Muscle of arm (tissue), 14 donors: ENCODE data around the gene ENPEP. TPM values are rescaled to one million over a fixed set of nuclear protein-coding genes. Genes with fewer than 3 reads are reported as not detected.
"Not testable (repeated sequence)": the region's sequence is repeated elsewhere in the genome, so short reads cannot be mapped to it uniquely, and the experiment has no call there.

ENCODE experiments used
- DNase-seq: peaks from one replicate; pipeline ENCODE4 v3.0.0-alpha.2; 2013
- long read RNA-seq, 11 donors: transcript quantifications; one replicate each; lab custom pipeline, GENCODE V29; 2026
- polyA plus RNA-seq, 12 donors: library from polyadenylated mRNA; unstranded; fragments of 120-200 nt; gene quantifications; one replicate each; pipeline ENCODE4 v1.2.1, GENCODE V29; 2013; ENCODE audit not compliant: insufficient read length in 12 of 12

Gene ENPEP, protein sequence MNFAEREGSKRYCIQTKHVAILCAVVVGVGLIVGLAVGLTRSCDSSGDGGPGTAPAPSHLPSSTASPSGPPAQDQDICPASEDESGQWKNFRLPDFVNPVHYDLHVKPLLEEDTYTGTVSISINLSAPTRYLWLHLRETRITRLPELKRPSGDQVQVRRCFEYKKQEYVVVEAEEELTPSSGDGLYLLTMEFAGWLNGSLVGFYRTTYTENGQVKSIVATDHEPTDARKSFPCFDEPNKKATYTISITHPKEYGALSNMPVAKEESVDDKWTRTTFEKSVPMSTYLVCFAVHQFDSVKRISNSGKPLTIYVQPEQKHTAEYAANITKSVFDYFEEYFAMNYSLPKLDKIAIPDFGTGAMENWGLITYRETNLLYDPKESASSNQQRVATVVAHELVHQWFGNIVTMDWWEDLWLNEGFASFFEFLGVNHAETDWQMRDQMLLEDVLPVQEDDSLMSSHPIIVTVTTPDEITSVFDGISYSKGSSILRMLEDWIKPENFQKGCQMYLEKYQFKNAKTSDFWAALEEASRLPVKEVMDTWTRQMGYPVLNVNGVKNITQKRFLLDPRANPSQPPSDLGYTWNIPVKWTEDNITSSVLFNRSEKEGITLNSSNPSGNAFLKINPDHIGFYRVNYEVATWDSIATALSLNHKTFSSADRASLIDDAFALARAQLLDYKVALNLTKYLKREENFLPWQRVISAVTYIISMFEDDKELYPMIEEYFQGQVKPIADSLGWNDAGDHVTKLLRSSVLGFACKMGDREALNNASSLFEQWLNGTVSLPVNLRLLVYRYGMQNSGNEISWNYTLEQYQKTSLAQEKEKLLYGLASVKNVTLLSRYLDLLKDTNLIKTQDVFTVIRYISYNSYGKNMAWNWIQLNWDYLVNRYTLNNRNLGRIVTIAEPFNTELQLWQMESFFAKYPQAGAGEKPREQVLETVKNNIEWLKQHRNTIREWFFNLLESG
- polyA plus RNA-seq, result 10 to 100 TPM in 11 of 12 donors, not detected in 1; 14.5 to 33.9 (median 22.8) TPM
- long read RNA-seq, donor 1, full-length matches to known transcripts, result 2 of 8 reads
- long read RNA-seq, donor 1, partial matches to known transcripts, result 6 of 8 reads
- long read RNA-seq, donor 1, other reads (novel, unspliced or antisense), result 0 of 8 reads
- long read RNA-seq, donor 2, full-length matches to known transcripts, result 3 of 3 reads
- long read RNA-seq, donor 2, partial matches to known transcripts, result 0 of 3 reads
- long read RNA-seq, donor 2, other reads (novel, unspliced or antisense), result 0 of 3 reads
- long read RNA-seq, donor 3, full-length matches to known transcripts, result 3 of 3 reads
- long read RNA-seq, donor 3, partial matches to known transcripts, result 0 of 3 reads
- long read RNA-seq, donor 3, other reads (novel, unspliced or antisense), result 0 of 3 reads
- long read RNA-seq, donor 4, full-length matches to known transcripts, result 1 of 1 reads
- long read RNA-seq, donor 4, partial matches to known transcripts, result 0 of 1 reads
- long read RNA-seq, donor 4, other reads (novel, unspliced or antisense), result 0 of 1 reads
- long read RNA-seq, donor 5, full-length matches to known transcripts, result 2 of 2 reads
- long read RNA-seq, donor 5, partial matches to known transcripts, result 0 of 2 reads
- long read RNA-seq, donor 5, other reads (novel, unspliced or antisense), result 0 of 2 reads
- long read RNA-seq, donor 6, full-length matches to known transcripts, result 1 of 6 reads
- long read RNA-seq, donor 6, partial matches to known transcripts, result 5 of 6 reads
- long read RNA-seq, donor 6, other reads (novel, unspliced or antisense), result 0 of 6 reads
- long read RNA-seq, donor 7, full-length matches to known transcripts, result 1 of 1 reads
- long read RNA-seq, donor 7, partial matches to known transcripts, result 0 of 1 reads
- long read RNA-seq, donor 7, other reads (novel, unspliced or antisense), result 0 of 1 reads
- long read RNA-seq, donor 8, full-length matches to known transcripts, result 5 of 5 reads
- long read RNA-seq, donor 8, partial matches to known transcripts, result 0 of 5 reads
- long read RNA-seq, donor 8, other reads (novel, unspliced or antisense), result 0 of 5 reads
- long read RNA-seq, donor 9, full-length matches to known transcripts, result 3 of 3 reads
- long read RNA-seq, donor 9, partial matches to known transcripts, result 0 of 3 reads
- long read RNA-seq, donor 9, other reads (novel, unspliced or antisense), result 0 of 3 reads
- long read RNA-seq, donor 10, full-length matches to known transcripts, result 2 of 2 reads
- long read RNA-seq, donor 10, partial matches to known transcripts, result 0 of 2 reads
- long read RNA-seq, donor 10, other reads (novel, unspliced or antisense), result 0 of 2 reads
- long read RNA-seq, donor 11, full-length matches to known transcripts, result 4 of 4 reads
- long read RNA-seq, donor 11, partial matches to known transcripts, result 0 of 4 reads
- long read RNA-seq, donor 11, other reads (novel, unspliced or antisense), result 0 of 4 reads

GRCh38 chr4:110475881-110476818, at the start of gene ENPEP:
Gene ENPEP (plus strand): TSS chr4:110476155. CDS start chr4:110476415, 260 bp downstream.
- peak; percentile 77 for DNase-seq

DNA sequence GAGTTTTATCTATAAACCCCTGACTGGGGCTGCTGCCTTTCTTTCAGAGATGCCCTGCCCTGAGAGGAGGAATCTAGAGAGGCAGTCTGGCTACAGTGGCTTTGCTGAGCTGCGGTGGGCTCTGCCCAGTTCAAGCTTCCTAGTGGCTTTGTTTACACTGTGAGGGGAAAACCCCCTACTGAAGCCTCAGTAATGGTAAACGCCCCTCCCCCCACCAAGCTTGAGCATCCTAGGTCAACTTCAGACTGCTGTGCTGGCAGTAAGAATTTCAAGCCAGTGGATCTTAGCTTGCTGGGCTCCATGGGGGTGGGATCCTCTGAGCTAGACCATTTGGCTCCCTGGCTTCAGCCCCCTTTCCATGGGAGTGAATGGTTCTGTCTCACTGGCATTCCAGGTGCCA, 44.1 kb upstream of the ENPEP start:
- not testable (repeated sequence) for DNase-seq

DNA sequence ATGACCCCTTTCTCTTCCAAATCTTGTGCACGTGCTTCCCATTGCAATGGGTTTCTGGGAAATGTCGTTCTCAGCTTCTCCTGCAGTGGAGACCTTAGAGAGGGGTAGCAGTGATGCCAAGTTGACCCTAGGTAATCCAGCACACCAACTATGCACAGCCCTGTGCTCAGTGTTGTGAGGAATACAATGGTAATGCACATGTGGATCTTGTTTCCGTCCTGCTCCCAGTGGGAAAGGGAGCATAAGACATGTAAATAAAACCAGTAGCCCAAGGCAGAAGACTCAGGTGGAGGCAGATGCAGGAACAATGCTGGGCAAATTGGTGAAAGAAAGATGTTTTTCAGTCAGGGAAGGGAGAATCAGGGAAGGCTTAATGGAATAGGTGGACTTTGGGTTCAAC, 38.7 kb upstream of the ENPEP start:
- DNase-seq, result not testable (repeated sequence)

- DNase-seq, result not testable (repeated sequence)
These were observed 36.7 kb upstream of the ENPEP start for GRCh38 chr4:110439209-110439608.

DNA sequence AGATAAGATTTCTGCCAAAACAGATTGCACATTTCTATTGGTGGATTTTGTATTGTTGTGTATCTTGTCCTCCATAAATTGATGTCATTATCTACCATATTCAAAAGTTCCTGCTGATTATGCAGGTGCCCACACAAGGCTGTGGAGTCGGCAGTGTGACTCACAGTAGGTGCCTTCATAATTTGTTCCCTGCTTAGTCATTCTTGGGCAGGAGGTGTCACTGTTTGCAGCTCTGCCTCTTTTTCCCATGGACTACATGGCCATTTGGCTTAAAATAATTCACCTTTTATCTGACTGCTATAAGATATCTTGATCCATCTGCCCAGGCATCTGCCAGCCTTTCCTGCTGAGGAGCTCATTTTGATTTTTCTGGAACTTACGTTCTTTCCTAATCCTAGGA, 33.6 kb upstream of the ENPEP start:
- DNase-seq, result no peak

- no peak for DNase-seq
These were observed 33.2 kb upstream of the ENPEP start for GRCh38 chr4:110442788-110443187.

DNA sequence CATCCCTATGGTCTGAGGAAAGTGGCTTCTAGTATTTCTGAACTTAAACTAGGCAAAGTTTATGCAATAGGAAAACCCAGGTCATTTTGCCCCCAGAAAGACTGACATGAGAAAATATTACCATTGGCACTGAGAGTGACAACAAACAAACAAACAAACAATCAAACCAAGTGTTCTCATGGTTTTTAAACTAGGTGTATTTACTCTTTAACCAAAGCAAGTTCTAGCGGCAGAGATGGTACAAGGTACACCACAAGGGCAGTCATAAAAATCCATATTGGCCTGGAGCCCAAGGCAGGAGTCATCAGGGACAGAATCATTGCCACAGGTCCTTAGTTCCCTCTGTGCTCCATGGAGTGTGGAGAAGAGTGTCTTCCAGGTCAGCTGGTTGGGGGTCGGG, 26.0 kb upstream of the ENPEP start:
- no peak for DNase-seq

- DNase-seq, result no peak
These were observed 23.4 kb upstream of the ENPEP start for GRCh38 chr4:110452546-110452945.

DNA sequence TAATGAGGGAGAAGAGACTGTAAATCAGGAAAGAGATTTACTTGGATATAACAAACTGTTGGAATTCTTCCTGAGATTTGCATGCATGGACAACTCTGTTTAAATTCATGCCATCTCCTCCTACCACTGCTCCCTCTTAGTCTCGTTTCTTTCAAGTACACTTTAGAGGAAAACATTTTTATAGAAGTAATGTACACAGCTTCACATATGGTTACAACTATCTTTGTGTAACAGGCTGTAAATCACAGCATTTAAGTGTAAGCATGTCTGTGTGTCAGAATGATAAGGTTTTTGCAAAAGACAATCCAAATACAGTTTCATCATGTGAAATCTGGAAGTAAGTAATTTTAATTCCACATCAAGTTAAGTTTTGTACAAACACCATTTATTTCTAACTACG, 21.5 kb upstream of the ENPEP start:
- no peak for DNase-seq

DNA sequence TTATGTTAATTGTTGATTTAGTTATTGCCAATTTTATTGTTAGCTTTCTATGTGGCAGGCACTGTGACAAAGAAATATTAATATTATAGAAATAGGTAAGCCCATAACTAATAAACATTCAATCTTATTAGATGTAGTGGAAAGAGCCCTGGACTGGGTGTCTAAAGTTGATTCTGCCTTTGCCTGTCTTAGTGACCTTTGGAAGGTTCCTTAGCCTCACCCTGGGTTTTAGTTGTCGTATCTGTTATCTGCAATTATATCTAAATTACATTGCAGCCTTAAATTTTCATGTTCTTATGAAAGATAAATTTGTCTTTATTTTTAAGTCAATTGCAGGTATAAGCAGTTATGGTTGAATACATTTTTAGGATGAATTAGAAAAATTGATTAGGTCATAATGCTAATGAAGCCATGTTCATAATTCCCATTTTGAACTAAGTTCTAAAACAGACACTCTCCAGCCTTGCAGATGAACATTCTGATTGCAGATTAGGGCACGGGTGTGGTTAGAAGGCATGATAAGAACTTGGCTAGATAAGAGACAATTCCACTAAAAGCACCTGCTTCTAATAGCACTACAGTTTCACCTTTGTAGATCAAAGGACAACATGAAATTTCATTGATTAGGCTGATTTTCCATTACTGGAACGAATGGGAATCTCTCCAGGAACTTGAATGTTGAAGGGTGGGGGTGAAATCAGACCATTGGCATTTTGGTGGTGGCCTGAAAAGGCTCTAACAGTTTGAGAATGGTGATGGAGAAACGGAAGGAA, 17.3 kb upstream of the ENPEP start:
- no peak for DNase-seq

DNA sequence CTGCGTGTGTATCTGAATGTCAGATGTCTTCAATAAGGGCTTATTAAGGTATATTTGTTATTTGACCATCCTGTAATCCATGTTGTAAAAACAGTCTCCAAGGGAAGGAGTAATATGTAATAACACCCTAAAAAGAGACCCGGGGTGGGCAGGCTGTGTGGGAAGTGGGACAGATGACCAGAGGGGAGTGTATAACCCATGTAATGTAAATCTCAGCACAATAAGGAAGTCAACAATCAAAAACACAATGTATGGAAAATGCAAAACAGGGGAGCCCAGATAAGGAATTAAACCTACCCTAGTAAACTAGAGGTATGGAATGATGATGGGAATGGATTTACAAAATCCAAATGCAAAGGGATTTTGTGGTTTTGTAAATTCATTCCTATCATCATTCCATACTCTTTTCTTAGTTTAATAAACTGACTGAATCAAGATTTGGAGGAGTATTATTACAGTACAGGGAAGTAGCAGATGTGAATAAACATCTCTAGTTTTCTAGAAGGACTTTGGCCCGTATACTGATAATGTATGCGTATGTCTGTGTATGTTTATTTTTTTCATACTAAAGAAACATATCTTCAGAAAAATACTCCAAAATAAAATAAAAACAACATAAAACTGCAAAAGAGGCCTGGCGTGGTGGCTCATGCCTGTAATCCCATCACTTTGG, 15.7 kb upstream of the ENPEP start:
- DNase-seq, result no peak

GRCh38 chr4:110467400-110467799, 8.6 kb upstream of the ENPEP start:
- no peak for DNase-seq

- DNase-seq, result no peak
These were observed 3.2 kb upstream of the ENPEP start for GRCh38 chr4:110472583-110473329.

DNA sequence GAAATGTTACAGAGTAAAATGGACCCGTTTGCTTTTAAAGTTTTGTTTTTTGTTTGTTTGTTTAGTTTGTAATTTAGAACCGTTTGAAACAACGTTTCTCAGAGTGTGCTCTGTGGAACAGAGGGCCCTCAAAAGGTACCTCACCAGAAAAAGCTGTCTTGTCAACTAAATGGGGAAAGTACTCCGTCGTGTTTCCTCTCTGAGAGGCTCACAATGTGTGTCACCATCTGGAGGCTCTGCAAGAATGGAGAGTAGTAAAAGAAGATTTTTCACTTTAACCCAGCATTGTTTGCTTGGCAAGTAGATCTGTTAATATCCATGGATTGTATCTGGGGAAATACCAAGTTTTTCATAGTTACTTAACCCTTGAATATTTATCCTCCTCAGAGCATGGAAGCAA, 1.5 kb upstream of the ENPEP start:
- no peak for DNase-seq

- not testable (repeated sequence) for DNase-seq
These were observed 875 bp upstream of the ENPEP start for GRCh38 chr4:110475080-110475479.

DNA sequence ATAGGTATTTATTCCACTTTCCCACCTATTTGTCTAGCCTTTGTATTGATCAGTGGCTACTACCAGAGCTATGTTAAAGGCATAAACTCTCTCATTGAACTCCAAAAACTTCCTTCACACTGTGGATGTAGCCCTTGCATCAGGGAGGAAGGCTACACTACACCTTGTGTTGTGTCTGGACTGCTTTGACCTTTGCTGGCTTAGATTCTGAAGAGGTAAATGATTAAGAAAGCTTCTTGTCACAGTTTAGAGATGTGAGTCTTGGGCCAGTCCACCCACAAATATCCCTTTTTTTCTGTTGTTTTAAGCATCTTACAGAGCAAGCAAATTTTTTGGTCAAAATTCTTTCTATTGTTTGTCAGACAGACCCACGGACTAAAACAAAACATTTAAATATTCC, 1.9 kb downstream of the ENPEP start:
- no peak for DNase-seq
